Neural cell (in vitro differentiated cells): ENCODE data around the gene P2RY14.

Experiments
- CTCF ChIP-seq: fragments of 450-650 bp; IDR thresholded peaks from 2 replicates; pipeline ENCODE4 v1.5.1; 2014; ENCODE audit warnings: antibody characterized with exemption, mild to moderate bottlenecking, moderate library complexity; ENCODE audit not compliant: poor library complexity, severe bottlenecking
- EZH2 ChIP-seq: fragments of 200-600, 300-800 bp; shearing (Covaris generic), sonication (generic); IDR thresholded peaks from 2 replicates; pipeline ENCODE4 v1.6.1; 2014; ENCODE audit warnings: antibody characterized with exemption, low read length, borderline replicate concordance, mild to moderate bottlenecking; ENCODE audit not compliant: insufficient read depth, poor library complexity, severe bottlenecking
- MXI1 ChIP-seq: fragments of 450-650 bp; conservative IDR thresholded peaks from 2 replicates; pipeline ENCODE4 v1.6.1; 2014; ENCODE audit warnings: antibody characterized with exemption, mild to moderate bottlenecking; ENCODE audit not compliant: poor library complexity, severe bottlenecking
- POLR2AphosphoS5 ChIP-seq: IDR thresholded peaks from 2 replicates; pipeline ENCODE4 v1.6.1; 2012
- RAD21 ChIP-seq: fragments of 450-650 bp; conservative IDR thresholded peaks from 2 replicates; pipeline ENCODE4 v1.6.1; 2014; ENCODE audit warnings: antibody characterized with exemption, mild to moderate bottlenecking, moderate library complexity
- TAF1 ChIP-seq: IDR thresholded peaks from 2 replicates; pipeline ENCODE4 v1.6.1; 2012; ENCODE audit warnings: low read depth

GRCh38 chr3:151276687-151277042, 1.7 kb downstream of the P2RY14 start:
- no peak for TF ChIP-seq CTCF
- no peak for TF ChIP-seq EZH2
- TF ChIP-seq RAD21 = no peak
- TF ChIP-seq POLR2AphosphoS5 = no peak
- TF ChIP-seq TAF1 = no peak
- no peak for TF ChIP-seq MXI1
